ENCODE measurements around the gene EIF5B.

GRCh38 chr2:99317161-99317872 lies 19.9 kb upstream of the EIF5B start:
- TF ChIP-seq, protein P1, sequence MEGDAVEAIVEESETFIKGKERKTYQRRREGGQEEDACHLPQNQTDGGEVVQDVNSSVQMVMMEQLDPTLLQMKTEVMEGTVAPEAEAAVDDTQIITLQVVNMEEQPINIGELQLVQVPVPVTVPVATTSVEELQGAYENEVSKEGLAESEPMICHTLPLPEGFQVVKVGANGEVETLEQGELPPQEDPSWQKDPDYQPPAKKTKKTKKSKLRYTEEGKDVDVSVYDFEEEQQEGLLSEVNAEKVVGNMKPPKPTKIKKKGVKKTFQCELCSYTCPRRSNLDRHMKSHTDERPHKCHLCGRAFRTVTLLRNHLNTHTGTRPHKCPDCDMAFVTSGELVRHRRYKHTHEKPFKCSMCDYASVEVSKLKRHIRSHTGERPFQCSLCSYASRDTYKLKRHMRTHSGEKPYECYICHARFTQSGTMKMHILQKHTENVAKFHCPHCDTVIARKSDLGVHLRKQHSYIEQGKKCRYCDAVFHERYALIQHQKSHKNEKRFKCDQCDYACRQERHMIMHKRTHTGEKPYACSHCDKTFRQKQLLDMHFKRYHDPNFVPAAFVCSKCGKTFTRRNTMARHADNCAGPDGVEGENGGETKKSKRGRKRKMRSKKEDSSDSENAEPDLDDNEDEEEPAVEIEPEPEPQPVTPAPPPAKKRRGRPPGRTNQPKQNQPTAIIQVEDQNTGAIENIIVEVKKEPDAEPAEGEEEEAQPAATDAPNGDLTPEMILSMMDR (IDR thresholded peaks at IDR 0.05 in 4 of 5, conservative IDR thresholded peaks at IDR 0.05 in 1 of 5), result no peak
- no peak for TF ChIP-seq POLR2A (IDR thresholded peaks at IDR 0.05)

Data from gastrocnemius medialis (tissue), 4 donors.